Fibroblast of gingiva (primary cell): ENCODE measurements around the gene NAP1L4.
"Not testable (repeated sequence)": the region's sequence is repeated elsewhere in the genome, so short reads cannot be mapped to it uniquely, and the experiment has no call there.

Experiments
- DNase-seq: peaks from one replicate; pipeline ENCODE4 v3.0.0-alpha.2; 2011; ENCODE audit warnings: low read depth

NAP1L4 gene

DNA sequence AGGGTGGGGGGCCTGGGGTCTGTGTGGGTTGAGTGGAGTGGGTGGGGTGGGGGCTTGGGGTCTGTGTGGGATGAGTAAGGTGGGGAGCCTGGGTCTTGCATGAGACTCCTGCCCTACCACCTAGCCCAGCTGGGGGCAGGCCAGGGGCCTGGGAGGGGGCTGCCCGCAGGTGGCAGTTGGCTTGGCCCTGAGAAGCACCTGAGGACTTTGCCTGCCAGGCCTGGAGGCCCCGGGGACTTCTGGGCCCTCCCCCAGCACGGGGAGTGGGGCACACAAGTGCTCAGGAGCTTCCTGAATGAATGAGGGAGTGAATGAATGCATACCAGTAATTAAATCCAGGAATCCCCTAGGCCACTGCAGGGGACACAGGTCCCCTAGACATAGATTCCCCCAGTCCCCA lies 69.5 kb downstream of the NAP1L4 start:
- no peak for DNase-seq

DNA sequence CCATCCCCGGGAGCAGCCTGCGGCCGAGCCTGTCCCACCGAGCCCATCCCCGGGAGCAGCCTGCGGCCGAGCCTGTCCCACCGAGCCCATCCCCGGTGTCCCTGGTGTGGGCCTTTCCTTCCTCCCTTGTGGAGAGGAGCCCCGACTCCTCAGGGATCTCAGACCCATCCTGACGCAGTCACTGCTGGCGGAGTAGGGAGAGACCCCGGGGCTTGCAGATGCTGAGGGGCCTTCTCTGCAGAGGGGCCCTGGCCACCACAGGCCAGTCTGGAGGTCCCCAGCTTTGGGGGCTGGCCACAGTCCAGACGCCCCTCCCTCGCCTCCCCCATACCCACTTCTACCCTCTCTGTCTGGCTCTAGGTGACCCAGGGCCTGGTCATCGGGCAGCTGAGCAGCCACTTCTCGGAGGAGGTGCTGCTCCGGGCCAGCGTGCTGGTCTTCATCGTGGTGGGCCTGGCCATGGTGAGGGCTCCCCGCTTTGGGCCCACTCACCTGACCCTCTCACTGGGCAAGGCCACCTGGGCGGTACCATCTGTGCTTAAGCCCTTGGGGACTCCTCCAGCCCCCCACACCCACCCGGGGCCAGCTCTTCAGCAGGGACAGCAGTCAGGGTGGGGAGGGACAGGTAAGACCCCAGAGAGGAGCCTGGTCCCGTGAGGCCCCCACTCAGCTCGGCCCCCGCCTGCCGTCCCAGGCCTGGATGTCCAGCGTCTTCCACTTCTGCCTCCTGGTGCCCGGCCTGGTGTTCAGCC lies 70.2 kb downstream of the NAP1L4 start:
- no peak for DNase-seq

DNA sequence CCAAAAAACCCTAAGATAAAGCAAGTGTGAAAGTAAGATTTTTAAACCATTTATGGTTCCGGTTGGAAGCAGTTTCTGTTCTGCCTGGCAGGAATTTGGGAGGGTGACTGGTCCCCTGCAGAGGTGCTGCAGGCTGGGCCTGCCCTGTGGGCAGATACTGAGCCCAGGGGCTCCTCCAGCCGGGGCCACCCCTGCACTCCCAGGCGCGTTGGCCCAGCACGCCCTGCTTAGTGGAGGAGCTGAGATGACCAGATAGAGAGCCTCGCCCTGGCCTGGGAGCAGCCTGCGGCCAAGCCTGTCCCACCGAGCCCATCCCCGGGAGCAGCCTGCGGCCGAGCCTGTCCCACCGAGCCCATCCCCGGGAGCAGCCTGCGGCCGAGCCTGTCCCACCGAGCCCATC lies 70.9 kb downstream of the NAP1L4 start:
- no peak for DNase-seq

DNA sequence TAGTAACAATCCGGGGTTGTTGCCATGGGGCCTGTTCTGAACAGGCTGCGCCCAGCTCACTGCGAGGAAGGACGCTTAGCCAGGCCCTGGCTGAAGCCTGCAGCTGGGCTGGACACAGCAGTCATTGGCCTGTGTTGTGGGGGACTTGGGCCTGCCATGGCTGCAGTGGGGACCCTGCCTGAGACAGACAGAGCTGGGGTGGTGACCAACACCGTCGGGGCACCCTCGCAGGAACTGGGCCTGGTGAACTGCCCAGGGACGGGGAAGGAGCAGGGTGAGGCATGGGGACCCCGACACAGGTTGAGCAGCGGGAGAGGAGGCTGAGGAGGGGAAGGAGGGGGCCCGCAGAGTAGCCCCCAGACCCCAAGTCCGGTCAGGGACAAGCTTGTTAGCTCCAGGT lies 71.8 kb downstream of the NAP1L4 start:
- no peak for DNase-seq

DNA sequence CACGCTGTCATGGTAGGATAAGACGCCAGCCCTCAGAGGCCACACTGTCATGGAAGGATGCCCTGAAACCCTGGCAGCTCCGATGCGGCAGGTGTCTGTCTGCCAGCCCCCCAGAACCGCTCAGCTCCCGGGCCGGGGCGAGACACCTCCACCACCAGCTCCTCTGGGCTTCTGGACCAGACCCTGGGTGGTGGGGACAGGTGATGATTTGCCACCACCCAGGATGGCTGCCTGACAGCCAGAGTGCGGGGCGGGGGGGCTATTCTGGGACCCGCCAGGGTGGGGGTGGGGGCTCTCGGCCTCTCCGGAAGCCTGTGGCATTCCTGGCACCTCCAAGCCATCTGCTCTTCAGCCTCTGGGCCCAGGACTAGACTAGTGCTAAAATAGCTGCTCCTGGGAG lies 72.3 kb downstream of the NAP1L4 start:
- no peak for DNase-seq

DNA sequence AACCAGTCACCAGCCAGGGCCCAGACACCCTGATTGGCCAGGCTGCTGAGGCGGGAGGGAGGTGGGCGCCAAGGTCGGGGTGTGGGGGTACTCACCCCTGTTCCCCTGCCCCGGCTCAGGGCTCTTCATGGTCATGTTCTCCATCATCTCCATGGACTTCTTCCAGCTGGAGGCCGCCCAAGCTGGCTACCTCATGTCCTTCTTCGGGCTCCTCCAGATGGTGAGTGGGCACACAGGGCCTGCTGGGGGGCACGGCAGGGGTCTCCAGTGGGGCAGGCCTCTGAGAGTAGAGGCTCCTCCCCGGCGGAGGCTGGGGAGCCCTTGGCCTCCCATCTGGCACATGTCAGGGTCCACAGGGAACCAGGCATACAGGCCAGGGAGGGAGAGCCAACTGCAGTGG lies 72.9 kb downstream of the NAP1L4 start:
- no peak for DNase-seq

DNA sequence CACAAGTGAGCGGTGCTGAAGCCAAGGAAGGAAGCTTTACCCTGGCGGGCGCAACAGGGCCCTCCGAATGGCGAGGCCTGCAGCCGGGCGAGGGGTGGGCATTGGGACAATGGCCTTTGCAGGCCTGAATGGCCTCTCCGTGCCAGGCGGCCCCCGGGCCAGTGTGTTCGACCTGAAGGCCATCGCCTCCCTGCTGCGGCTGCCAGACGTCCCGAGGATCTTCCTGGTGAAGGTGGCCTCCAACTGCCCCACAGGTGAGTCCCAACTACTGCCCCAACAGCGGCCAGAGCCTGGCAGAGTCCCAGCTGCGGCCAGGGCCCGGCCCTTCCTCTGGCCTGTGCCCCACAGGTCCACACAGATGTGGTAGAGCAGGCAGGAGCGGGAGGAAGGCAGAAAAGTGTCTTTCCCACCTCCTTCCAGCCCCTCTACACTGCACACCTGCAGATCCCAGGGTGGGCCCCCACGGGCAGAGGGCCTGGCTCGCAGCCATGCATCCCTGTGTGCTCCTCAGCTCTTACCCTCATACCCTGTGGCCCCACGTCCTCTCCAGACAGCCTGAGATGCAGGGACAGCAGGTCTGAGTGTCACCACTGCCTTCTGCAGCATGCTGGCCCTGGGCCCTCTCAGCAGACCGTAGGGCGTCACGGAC lies 74.2 kb downstream of the NAP1L4 start:
- no peak for DNase-seq

DNA sequence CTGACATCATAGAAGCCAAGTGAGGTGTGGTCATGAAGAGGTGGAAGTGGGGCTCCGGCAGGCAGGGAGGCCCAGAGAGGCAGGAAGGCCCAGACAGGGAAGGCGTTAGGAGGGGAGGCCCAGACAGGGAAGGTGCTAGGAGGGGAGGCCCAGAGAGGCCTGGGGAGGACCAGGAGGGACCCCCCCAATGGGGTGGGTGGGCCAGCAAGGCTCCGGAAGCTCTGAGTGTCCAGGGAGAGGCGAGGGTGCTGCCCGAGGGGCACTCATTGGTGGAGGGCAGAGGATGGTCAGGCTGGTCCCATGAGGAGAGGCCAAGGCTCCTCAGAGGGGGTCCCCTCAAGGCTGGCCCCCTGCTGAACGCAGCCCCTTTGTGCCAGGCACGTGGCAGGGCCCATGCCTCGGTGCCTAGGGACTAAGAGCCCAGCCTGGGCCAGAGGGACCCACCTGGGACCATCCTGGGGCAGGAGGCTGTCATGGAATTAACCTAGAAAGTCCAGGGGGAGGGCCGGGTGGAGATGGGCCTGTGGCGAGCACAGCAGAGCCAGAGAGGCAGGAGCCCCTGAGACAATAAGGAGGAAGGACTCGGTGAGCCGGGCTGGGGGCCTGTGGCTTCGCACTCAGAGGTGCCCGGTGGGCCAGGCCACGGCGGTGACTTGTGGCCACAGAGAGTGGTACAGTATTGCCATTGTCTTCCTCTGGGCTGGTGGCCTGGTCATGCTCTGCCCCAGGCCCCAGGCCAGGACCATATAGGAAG lies 75.1 kb downstream of the NAP1L4 start:
- no peak for DNase-seq

DNA sequence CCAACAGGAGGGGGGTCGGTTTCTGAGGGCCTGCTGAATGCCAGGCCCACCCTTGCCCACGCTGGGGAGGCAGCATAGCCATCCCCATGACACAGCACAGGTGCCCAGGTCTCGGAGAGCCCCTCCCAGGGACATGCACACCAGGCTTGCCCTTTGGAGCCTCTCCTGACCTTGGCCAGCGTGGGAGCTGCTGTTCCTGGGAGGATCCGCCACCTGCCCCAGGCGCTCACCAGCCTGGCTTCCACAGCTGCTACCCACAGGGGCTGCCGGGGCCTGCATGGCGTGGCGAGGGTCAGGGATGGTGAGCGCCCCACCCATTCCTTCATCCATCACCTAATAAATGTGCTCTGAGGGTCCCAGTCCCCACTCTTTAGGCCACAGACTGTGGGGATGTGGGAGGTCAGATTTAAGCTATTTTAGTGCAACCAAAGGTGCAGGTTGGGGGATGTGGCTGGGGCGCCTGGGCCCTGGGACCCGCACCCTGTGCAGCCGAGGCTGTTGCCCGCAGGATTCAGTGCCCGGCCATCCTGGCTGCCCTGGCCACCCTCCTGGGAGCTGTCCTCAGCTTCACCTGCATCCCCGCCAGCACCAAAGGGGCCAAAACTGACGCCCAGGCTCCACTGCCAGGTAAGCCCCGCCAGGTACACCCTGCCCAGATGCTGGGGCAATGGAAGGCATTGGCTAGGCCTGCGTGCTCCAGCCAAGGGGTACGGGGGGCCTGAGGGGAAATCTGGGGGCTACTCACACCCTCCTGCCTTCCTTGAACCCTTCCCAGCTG lies 75.8 kb downstream of the NAP1L4 start:
- DNase-seq, result no peak

DNA sequence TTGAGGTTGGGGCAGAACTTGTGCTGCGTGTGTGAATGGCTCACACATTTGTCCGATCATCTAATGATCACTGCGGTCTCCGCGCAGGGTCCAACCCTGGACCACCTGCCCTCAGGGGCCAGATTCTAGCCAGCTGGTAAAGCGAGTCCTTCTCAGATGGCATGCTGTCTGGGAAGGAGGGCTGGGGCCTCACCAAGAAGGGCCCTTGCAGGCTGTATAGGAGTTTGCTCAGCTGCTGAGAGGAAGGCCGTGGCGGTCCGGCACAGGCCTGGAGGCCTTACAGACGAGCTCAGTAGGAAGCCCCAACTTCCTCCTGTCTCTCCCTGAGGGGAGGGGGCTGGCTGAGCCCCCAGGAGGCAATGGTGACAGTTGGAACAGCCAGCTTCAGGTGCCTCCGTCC lies 76.7 kb downstream of the NAP1L4 start:
- DNase-seq, result no peak

DNA sequence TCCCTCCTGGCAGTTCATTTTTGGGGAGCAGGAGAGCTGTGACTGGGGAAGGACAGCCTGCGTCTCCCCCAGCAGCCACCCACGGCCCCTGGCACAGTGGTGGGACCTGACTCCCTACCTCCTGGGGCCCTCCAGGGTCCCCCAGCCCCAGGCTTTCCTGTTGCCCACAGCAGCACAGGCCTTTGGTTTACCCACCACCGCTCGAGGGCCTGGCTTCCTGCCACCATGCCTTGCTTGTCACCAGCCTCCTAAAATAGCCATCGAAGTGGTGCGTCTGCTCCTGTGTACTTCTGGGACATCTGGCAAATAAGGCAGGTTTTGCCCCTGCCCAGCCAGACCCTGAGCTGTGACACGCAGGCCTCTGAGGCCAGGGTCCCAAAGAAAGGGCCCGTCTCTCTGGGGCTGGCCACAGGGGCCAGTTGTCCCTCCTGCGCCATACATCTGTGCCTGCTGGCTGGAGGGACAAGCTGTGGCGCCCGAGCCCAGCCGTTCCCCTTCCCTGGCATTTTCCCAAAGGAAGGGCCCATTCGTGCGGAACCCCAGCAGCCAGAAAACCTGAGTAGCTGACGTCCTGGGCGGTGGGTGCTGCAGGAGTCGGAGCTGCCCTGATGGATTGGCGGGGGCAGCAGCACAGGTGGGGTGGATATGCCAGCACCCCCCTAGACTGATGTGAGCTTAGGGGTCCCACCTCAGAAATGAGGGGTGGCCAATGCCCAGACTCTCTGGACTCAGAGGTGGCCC lies 77.5 kb downstream of the NAP1L4 start:
- no peak for DNase-seq

DNA sequence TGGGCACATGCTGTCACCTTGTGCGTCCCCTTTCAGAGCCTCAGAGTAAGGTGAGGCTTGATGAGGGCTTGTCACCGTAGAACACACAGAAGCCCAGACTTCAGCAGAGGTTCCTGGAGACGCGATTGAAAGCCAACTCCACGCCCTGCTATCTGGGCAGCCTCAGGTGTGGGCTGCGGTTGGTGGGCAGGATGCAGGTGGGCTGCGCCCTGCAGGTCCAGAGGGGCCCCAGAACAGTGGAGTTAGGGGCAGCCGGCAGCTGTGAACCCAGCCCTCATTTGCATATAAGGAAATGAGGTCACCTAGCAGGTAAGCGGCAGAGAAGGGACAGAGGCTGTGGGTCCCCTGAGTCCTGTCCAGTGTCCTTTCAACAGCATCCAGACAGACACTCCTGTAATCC lies 78.4 kb downstream of the NAP1L4 start:
- no peak for DNase-seq

DNA sequence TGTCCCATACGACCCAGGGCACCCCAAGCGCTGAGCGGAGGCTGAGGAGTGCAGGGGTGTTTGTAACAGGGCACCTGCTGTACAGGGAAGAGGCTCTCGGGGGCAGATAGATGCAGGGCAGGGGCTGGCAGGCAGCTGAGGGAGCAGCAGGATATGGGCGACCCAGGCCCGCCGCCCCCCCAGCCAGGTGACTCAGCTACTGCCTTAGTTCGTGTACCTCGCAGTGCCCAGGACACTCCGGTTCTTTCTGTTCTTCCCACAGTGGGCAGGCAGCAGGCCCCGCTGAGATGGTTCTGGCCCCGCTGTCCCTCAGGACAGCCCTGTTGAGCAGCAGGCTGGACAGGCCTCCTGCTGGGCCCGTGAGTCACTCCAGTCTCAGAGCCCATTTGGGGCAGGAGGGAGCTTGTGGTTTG lies 79.1 kb downstream of the NAP1L4 start:
- peak; percentile 32 for DNase-seq

DNA sequence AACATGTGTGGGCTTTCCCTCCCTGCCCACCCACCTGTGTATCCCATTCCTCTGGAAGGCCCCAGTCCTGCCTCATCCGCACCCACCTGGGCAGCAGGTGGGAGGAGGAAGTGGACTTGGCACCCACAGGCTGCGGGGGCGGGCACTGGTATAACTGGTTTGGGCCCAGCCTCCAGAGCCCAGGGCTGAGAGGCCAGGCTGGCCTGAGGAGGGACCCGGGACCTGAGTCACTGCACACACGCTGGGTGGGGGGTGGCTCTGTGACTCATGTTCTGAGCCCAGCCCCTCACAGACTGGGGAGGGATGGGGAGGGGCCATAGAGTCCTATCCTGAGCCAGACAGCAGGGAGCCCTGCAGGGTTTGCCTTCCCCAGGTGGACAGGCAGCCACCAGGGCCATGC lies 79.6 kb downstream of the NAP1L4 start:
- peak; percentile 28 for DNase-seq

DNA sequence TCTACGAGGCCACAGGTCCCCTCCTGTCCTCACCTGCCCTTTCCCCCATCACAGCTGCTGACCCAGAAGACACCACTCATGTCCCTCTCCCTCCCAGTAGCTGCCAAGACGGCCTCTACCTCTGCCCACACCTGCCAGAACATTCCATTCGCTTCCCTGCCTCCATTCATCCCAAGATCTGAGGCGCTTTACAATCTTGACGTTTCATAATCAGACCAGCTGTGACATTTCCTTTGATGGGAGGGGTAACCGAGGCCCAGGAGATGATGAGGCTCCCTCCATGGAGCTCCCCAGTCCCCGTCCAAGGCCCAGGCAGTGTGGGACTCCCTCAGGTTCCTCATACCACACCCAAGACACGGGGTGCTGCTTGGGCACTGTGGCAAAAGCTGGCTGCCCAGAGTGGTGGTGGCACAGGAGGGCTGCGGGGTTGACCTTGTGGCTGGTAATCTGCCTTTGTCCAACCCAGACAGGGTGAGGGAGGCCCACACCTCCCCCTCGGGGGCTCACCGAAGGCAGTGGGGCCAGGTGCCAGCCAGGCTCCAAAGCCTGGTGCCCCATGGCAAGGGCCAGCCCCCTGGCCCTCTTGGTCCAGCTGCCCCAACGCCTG lies 80.2 kb downstream of the NAP1L4 start:
- DNase-seq, result no peak

DNA sequence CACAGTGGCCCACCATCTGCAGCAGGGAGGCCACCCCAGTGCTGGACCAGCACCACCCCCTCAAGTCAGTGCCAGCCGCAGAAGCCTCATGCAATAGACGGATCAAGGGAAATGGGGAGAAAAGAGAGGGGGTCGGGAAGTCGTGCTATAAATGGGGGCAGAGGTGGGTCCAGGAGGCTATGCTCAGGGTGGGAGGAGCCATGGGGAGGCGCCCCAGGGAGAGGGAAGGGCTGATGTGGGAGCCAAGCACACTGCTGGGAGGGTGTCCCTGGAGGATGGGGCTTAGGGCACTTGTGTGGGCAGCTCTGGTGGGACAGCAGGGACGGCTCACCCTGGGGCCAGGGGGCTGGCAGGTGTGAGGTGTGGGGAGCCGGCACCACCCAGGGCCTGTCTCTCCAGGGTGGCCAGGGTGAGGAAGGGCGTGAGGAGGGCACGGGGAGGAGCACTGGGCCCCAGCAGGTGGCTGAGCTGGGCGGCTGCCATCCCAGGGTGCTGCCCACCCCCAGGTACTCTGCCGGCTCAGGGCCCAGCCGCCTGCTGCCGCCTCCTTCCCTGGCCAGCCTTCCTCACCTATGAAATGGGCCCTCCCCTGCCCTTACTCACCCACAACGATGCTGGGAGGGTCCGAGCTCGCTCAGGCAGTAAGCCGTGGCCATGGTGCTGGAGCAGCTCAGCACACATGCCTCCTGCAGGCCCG lies 80.9 kb downstream of the NAP1L4 start:
- DNase-seq, result no peak

DNA sequence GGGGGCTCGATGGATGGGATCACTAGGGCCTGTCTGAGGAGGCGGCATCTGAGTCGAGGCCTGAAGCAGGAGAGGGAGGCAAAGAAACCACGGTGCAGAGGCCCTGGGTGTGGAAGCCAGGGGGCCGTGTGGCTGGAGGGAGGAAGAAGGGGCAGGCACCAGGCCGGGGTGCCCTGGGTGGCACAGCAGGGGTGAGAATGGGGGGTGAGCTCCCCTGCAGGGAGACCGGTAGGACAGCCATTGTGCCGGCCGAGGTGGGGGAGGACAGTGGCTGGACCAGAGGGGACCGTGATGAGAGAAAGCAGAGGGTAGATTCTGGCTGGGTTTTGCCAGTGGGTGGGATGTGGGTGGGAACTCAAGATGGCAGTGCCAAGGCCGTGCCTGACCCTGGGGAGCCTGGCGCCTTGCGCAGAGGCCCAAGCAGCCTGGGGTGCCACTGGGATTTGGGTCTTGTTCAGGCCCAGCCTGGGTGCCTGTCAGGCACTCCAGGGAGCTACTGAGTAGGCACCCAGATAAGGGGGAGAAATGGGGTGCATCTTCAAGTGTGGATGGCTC lies 81.7 kb downstream of the NAP1L4 start:
- no peak for DNase-seq

DNA sequence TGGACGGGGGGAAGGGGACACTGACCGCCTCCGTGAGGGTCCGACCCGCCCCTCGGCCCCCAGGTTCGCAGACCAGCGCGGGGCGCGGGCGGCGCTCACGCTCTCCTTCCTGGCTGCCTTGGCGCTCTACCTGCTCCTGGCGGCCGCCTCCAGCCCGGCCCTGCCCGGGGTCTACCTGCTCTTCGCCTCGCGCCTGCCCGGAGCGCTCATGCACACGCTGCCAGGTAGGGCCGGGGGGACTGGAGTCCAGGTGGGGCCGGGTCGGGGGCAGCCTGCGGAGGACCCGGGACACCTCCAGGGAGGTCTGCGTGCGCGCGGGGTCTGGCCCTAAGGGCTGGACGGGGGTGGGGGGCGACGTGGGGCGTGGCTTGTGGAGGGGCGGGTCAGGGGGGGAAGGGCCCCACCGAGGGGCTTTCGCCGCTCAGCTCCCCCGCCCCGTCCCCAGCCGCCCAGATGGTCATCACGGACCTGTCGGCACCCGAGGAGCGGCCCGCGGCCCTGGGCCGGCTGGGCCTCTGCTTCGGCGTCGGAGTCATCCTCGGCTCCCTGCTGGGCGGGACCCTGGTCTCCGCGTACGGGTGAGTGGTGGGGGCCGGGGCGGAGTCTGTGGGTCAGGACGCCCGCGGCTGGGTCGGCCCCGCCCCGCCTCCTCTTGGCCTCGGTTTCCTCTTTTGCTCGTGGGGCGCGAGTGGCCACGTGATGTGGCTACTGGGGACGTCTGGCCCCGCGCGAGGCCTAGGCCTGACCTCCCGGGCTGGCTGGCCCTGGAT lies 82.8 kb downstream of the NAP1L4 start:
- no peak for DNase-seq

DNA sequence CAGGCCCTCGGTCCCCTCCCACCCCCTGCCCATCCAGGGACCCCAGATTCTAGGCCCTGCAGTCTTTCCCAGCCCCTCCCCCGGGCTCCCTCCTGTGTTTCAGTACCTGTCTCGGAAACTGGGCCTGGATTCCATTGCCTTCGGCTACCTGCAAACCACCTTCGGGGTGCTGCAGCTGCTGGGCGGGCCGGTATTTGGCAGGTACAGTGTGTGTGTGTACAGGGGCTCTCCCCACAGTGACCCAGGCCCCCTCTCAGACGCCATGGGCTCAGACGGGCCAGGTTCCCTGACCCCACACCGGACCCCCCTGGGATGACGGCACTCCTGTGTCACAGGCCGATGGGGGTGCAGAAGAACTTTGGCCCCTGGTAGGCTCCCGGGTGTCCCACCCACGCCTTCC lies 84.0 kb downstream of the NAP1L4 start:
- DNase-seq, result no peak

DNA sequence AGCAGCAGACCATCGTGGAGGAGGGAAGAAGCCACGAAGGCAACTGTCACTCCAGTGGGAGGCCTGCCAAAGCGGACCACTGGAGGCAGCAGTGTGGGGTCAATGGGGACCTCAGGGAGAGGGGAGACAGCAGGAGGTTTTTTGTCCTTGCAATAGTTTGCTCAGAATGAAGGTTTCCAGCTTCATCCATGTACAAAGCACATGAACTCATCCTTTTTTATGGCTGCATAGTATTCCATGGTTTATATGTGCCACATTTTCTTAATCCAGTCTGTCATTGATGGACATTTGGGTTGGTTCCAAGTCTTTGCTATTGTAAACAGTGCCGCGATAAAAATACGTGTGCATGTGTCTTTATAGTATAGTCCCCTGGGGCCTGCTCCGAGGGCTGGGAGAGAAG lies 86.8 kb downstream of the NAP1L4 start:
- DNase-seq, result not testable (repeated sequence)
